ENCODE results near the gene PAX8. TPM values are rescaled to one million over a fixed set of nuclear protein-coding genes. Genes with fewer than 3 reads are reported as not detected.

Gene PAX8
- total and polyA plus RNA-seq, 2 of the 13 experiments (the other 11 are each of a cell fraction or from before 2014, with no cell fraction given) = 1.5 to 8.8 TPM

DNA sequence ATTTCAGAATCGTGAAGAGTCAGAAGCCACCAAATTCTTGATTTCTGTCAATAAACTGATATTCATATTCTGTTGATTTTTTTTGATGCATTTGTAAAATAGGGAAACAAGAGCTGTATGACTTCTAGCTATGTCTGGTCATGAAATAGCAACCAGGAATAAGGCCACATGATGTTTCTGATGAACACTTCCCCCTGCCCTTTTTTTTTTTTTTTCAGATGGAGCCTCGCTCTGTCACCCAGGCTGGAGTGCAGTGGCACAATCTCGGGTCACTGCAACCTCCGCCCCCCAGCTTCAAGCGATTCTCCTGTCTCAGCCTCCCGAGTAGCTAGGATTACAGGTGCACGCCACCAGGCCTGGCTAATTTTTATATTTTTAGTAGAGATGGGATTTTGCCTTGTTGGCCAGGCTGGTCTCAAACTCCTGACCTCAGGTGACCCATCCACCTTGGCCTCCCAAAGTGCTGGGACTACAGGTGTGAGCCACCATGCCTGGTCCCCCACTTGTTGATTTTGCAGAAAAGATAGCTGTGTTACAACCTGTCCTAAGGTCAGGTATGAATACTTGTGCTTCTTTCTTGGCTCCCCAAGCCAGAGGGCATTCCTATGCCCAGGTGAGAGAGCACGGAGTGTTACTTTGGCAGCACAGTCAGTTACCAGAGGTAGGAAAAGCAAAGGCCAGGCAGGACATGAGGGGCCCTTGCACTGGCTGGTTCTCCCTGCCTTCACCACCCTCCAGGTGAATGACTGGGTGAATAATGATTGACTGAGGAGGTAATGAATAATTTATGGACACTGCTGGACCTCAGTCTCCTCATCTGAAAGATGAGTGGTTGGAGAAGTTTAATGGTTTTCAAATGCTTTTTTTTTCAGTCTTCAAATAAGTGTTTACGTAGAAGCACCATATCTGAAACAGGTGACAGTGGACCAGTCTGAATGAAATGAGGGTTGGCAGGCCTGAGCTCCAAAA is 39.6 kb downstream of the PAX8 start:
- intact Hi-C loops (cut with micrococcal nuclease; ENCODE audit: unreplicated experiment) (no loop called here), in situ Hi-C loops (cut with HindIII; ENCODE audit: extremely low pct_ligation_motif_present, low pct_unique_long_range_greater_than_20kb) (no loop called here)
- ATAC-seq (no peak), DNase-seq (ENCODE audit: low spot score) (no peak), FAIRE-seq (no peak)
- Histone ChIP-seq H3K27ac (ENCODE audit: extremely low read length, insufficient read depth, low read length) (no peak overlapping the region), H3K79me2 (ENCODE audit: insufficient read depth, low read length) (no peaks in the 10 kb centered on the region), H3K4me3 (replicated peaks in 1 of 3; ENCODE audit: insufficient read depth in 1 of 3, low read depth in 2 of 3, low read length in 3 of 3) (no peak overlapping the region), H3K9me3 (ENCODE audit: low read length) (no peaks in the 10 kb centered on the region), H3K4me2 (ENCODE audit: low read depth, low read length) (no peak overlapping the region), H3K27me3 (ENCODE audit: control insufficient read depth in 1 of 2, insufficient read depth in 2 of 2, low read length in 2 of 2) (no peaks in the 10 kb centered on the region; a peak in 1 of 5 replicates), H3K9ac (ENCODE audit: insufficient read depth, low read depth, low read length) (no peak overlapping the region), H3K4me1 (ENCODE audit: insufficient read depth, low read length) (peaks cover 65% of the 10 kb centered on the region), H4K20me1 (ENCODE audit: insufficient read depth, low read length) (no peaks in the 10 kb centered on the region), H3K36me3 (replicated peaks in 1 of 2; ENCODE audit: control insufficient read depth in 1 of 2, insufficient read depth in 2 of 2, low read length in 2 of 2) (no peaks in the 10 kb centered on the region), H2AFZ (ENCODE audit: low read length) (no peak overlapping the region)
- 87% methylated on average over 9 of the region's 9 CpGs for WGBS (ENCODE audit: low lambda C conversion rate)
- CTCF ChIA-PET (ENCODE audit: low intra/inter-chr PET ratio, low total read pairs) = no interaction called here
- POLR2A ChIA-PET = interaction anchor here (1.4 to 2.4 kb wide), 7 partner anchors 9 to 48 kb away, joined by 5 to 24 read pairs (median 8); no protein-coding TSS in a partner anchor
- BruUV-seq (replicated peaks) = no TSS peak
- TF ChIP-seq NCOA2 (CRISPR knock-in tag; IDR thresholded peaks at IDR 0.05) (no peak), TOE1 (CRISPR knock-in tag; IDR thresholded peaks at IDR 0.05) (no peak), ZNF749 (CRISPR knock-in tag; IDR thresholded peaks at IDR 0.05; ENCODE audit: borderline replicate concordance) (no peak), RARG (CRISPR knock-in tag; IDR thresholded peaks at IDR 0.05; ENCODE audit: low read depth) (no peak)
- TF ChIP-seq, protein P1, sequence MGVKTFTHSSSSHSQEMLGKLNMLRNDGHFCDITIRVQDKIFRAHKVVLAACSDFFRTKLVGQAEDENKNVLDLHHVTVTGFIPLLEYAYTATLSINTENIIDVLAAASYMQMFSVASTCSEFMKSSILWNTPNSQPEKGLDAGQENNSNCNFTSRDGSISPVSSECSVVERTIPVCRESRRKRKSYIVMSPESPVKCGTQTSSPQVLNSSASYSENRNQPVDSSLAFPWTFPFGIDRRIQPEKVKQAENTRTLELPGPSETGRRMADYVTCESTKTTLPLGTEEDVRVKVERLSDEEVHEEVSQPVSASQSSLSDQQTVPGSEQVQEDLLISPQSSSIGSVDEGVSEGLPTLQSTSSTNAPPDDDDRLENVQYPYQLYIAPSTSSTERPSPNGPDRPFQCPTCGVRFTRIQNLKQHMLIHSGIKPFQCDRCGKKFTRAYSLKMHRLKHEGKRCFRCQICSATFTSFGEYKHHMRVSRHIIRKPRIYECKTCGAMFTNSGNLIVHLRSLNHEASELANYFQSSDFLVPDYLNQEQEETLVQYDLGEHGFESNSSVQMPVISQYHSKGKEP (CRISPR knock-in tag; IDR thresholded peaks at IDR 0.05) = no peak
- TF ChIP-seq, protein P2, sequence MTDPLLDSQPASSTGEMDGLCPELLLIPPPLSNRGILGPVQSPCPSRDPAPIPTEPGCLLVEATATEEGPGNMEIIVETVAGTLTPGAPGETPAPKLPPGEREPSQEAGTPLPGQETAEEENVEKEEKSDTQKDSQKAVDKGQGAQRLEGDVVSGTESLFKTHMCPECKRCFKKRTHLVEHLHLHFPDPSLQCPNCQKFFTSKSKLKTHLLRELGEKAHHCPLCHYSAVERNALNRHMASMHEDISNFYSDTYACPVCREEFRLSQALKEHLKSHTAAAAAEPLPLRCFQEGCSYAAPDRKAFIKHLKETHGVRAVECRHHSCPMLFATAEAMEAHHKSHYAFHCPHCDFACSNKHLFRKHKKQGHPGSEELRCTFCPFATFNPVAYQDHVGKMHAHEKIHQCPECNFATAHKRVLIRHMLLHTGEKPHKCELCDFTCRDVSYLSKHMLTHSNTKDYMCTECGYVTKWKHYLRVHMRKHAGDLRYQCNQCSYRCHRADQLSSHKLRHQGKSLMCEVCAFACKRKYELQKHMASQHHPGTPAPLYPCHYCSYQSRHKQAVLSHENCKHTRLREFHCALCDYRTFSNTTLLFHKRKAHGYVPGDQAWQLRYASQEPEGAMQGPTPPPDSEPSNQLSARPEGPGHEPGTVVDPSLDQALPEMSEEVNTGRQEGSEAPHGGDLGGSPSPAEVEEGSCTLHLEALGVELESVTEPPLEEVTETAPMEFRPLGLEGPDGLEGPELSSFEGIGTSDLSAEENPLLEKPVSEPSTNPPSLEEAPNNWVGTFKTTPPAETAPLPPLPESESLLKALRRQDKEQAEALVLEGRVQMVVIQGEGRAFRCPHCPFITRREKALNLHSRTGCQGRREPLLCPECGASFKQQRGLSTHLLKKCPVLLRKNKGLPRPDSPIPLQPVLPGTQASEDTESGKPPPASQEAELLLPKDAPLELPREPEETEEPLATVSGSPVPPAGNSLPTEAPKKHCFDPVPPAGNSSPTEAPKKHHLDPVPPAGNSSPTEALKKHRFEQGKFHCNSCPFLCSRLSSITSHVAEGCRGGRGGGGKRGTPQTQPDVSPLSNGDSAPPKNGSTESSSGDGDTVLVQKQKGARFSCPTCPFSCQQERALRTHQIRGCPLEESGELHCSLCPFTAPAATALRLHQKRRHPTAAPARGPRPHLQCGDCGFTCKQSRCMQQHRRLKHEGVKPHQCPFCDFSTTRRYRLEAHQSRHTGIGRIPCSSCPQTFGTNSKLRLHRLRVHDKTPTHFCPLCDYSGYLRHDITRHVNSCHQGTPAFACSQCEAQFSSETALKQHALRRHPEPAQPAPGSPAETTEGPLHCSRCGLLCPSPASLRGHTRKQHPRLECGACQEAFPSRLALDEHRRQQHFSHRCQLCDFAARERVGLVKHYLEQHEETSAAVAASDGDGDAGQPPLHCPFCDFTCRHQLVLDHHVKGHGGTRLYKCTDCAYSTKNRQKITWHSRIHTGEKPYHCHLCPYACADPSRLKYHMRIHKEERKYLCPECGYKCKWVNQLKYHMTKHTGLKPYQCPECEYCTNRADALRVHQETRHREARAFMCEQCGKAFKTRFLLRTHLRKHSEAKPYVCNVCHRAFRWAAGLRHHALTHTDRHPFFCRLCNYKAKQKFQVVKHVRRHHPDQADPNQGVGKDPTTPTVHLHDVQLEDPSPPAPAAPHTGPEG (CRISPR knock-in tag; IDR thresholded peaks at IDR 0.05) = no peak
